NK-92 (cell line): ENCODE measurements around the gene CHST11.

Experiments
- DNase-seq: peaks from one replicate; lab custom pipeline; 2025; ENCODE audit not compliant: unreplicated experiment; lab: John Stamatoyannopoulos, UW

The CHST11 gene

DNA sequence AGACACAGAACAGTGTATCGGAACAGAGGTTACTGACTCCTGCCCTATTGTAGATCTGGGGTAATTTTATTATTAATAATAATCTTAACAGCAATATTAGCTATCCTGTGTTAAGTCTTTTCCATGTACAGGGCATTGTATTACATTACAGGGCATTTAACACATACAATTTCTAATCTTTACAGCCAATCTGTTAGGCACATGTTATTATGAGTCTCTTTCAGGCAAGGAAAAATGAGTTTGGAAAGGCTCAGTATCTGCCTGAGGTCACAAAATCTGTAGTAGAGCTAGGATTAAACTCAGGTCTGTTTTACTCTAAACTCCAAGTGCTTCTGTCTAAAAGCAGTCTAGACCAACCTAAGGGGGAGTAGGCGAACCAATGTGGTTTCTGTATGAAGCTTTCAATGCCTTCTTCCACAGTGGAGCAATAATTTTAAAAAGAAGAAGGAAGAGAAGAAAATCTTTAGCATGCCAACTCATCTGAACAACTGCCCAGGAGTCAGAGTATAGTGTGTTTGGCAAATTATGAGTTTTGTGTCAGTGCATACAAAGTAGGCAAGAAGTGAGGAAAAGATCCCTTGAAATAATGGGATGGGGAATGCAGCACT lies 192.6 kb downstream of the CHST11 start:
- no peak for DNase-seq

DNA sequence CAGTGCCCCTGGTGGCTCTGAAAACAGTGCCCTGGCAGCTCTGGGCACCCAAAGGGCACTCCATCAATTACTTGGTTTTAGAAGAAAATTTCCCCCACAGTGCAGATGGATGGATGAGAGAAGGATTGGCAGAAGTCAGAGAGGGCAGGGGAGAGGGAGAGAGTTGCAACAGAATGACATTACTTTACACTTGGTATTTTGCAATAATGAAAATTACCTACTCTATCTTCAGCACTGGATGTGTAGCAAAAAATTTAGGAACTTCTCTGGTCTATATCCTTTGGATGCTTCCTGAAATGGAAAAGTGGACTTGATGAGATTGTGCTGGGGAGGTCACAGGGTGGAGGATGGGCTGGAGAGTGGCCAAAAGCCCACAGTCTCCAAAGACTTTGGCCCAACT lies 193.2 kb downstream of the CHST11 start:
- DNase-seq, result no peak

DNA sequence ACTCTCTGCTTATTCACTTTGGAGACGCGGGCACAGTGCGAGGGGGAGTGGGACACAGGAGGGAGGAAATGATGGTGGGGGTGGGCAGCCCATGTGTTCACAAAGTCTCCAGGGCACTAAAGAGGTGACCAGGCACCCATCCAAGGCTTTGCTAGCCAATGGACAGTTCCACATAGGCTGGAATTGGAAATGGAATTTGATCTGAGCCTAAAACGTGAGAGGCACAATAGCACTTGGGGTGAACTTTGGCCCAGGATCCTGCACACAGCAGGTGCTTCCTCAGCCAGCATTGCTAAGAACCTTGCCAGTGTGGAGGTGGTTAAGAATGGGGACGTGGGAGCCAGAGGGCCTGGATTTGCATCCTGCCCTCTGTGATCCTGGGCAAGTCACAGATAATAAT lies 193.8 kb downstream of the CHST11 start:
- no peak for DNase-seq

DNA sequence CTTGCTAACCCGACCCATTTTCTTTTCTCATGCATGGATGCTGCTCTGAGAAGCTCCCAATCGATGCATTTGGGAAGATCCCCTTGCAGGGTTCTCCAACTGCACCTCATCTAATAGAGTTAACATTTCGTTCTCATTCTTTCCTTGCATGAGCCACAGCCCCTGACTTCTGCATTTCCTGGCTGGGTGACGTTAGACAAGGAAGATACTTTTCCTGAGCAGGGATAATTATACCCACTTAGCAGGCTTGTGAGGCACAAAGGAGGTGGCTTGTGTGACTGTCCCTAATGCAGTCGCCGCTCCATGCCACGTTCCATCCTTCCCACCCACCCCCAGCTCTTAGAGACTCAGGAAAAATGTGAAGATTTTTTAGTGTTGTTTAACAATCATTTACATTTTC lies 195.1 kb downstream of the CHST11 start:
- no peak for DNase-seq

DNA sequence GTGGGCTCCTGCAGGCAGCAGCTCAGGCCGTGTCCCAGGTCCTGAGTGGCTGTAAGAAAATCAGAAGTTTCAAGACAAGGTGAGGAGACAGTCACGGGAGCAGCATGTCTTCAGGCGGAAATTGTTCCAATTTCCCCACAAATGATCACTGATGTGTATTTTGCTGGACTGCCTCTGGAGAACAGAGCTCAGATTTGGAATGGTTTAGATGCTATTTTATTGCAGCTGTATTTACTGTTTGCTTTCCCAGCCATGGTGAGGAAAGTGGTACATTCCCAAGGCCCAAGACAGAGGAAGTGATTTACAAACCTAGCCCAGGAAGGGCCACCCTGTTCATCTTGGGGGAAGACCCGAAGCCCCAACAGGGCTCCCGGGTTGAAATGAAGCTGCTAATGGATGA lies 195.6 kb downstream of the CHST11 start:
- no peak for DNase-seq

DNA sequence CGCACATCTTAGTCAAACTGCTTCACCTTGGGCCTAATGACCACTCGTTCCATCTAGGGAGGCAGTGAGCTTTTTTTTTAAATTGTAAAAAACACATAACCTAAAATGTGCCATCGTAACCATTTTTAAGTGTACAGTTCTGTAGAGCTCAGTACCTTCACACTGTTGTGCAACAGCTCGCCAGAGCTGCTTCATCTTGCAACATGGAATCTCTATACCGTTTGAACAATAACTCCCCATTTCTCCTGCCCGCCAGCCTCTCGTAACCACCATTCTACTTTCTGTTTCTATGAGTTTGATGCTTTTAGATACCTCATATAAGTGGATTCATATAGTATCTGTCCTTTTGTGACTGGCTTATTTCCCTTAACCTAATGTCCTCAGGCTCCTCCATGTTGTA lies 196.2 kb downstream of the CHST11 start:
- DNase-seq, result no peak

DNA sequence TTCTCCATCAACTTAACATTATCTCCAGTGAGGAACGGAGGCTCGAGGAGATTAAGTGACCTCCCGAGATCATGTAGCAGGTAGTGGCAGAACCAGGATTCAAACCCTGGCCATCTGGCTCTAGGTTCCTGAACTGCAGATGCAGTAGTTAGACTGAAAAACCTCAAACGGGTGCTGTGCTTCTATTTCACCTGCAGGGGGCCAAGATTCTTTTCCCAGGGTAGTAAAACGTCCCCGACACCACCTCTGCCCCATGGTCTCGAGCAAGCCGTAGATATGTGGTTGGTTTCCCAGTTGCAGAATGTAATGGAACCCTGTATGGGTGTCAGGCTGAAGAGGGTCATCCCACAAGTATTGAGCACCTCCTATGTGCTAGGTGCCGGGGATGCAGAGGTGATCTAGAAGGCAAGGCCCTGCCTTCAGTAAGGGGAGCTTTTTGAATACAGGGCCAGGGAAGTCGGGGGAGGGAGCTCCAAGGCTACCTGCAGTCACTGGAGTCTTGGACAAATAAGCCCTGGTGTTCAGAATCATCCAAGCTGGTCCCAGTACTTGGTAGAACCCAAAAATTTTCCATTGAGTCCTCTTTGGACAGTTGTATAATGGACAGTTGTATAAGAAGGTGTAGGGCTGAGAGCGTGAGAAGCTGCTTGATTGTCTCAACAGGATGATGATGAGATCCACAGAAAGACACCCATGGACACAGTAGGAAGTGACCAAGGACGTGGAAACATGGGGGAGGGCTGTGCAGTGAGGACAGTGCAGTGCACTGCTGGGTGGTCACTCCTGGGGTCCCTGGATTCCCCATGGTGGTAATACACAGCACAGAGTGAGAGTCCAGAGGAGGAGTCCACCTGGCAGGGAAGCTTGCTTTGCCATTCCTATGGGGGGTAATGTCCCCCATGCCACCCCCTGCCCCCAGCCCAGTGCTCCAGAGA lies 197.2 kb downstream of the CHST11 start:
- no peak for DNase-seq

DNA sequence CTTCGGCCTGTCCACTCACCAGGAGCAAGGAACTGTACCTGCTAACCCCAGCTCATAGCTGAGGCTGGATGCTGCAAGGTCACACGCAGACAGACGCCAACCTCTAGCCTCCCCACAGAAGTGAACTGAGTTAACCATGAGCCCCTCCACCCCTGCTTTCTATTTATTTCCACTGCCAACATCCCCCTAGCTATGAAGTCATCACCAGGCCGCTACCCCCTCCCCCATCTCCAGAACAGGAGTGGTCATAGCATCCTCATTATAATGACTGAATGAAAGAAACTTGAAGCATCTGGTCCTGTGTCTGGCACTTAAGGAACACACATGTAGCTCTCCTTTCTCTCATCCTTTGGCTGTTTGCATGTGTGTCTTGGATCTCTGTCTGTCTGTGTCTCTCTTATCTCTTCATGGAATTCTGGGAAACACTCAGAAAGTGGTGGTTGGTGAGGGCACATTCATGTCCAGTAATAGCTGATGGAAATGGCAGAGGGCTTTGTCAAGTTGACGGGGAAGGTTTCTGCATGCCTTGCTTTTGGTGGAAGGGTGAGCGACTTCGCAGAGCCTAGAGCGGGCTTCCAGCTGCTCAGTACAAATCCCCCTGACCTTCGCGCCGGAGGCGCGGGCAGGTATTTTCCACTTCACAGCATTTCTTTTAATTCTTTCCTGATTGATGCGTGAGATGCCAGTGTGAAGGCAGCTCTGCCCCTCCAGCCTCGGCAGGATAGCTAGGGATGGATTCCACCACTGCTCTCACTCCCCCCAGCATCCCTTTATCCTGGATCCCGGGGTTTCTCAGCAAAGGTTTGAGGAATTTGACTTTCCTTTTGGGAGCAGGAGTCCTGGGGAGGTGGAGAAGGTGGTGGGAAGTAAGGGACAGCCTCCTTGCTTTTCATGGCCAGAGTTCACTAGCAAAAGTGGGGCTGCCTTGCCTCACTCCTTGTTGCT lies 198.2 kb downstream of the CHST11 start:
- DNase-seq, result no peak

DNA sequence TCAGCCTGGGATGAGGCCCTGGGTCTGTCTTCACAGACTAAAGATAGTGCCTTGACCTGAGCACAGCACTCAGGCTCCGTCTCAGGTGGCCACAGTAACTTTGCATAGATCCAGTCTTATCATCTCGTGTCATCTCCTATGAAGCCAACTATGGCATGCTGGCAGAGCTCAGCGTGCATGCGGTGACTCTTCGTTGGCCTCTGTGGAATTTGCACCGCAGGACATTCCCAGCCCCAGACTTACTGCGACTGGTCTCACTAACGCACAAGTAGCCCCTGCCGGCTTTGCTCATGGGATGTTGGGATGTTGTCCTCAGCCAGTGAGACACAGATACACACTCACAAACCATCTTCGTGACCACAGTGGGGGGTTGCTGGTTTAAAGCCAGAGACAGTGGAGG lies 199.6 kb downstream of the CHST11 start:
- DNase-seq, result no peak

DNA sequence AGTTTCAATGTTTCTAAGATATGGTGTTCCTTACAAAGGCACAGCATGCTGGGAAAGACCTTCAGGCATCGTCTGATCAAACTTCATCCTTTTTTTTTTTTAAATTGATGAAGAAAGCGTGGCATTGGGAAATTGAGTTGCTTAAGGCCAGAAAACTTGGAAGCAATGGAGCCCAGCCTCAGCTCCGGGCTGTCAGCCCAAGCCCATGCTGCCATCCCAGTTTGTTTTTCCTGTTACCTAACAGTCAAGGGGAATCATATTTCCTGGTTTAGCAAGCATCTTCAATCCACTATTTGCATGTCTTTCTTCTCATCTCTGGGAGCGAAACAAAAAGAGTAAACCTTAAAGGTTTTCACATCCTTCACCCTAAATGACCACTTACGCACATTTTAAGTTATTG lies 200.2 kb downstream of the CHST11 start:
- DNase-seq, result no peak

DNA sequence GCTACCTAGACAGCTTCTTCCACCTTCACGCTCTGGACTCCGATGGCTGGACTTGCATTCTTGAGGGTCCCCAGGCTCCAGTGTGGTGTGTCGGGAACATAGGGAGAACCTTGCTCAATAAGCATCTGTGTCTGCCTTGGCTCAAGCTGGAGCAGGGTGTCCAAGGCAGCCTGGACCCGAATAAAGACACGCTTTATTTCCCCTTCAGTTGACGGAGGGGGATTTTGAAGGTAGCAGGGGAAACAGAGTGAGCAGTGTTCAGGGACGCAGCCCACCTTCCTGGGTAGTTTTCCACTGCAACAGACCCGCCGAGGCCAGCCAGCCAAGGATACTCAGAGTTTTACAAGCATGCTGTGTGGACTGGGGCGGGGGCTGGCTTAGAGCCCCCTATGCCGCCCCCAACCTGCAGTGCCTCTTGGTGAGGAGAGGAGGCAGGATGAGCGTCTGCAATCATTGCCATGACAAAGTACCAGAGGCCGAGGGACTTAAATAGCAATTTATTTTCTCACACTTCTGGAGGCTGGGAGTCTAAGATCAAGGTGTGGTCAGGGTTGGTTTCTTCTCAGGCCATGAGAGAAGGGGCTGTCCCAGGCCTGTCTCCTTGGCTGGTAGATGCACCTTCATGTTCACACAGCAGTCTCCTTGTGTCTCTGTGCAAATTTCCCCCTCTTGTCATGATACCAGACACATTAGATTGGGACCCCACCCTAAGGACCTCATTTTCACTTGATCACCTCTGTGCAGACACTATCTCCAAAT lies 201.2 kb downstream of the CHST11 start:
- no peak for DNase-seq

DNA sequence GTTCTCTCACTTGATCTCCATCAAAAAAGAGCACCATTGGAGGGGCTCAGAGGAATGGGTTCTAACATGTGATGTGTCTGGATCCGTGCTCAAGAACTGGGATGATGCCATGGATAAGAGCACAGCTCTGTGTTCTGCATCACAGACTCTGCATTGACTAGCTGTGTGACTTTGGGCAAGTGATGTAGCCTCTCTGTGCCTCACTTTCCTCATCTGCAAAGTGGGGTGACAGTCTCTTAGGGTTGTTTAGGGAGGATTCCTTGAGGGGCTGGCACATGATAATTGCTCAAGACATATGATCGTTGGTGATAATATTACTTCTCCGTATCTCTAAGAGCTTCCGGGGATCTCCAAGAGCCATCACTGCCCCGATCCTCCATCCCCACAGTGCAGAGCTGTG lies 202.3 kb downstream of the CHST11 start:
- no peak for DNase-seq

DNA sequence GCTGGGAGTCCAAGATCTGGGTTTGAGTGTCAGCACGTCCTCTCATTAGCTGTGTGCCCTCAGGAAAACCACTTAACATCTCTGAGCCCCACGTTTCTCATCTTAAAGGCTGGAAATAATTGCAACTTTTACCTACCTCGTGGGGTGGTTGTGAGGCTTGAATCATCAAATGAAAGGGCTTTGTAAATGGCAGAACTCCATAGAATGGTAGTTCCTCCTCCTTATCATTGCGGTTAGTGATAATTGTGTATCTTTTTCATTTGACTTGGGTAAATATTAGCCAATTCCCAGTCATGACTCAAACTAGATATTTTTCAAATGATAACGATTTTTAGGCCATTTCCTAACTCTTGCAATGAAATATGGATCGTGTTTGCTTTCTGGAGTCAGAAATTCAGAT lies 205.5 kb downstream of the CHST11 start:
- DNase-seq, result no peak

DNA sequence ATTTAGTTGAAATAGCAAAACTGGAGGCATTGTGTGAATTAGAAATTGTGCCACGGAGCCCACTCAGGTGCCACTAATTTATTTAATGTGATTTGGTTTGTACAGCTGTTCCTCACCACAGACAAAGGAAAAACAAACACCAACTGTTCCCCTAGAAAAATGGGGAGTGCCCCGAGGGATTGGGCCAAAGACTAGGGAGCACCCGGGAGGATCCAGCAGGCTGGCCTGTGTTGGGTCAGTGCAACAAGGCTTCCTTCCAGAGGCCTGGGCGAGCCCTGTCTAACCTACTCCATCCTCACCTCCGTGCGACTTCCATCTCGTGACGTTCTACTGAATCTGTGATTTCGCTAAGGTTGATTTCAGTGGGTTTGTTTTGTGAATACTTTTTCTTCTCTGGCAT lies 206.2 kb downstream of the CHST11 start:
- DNase-seq, result no peak

DNA sequence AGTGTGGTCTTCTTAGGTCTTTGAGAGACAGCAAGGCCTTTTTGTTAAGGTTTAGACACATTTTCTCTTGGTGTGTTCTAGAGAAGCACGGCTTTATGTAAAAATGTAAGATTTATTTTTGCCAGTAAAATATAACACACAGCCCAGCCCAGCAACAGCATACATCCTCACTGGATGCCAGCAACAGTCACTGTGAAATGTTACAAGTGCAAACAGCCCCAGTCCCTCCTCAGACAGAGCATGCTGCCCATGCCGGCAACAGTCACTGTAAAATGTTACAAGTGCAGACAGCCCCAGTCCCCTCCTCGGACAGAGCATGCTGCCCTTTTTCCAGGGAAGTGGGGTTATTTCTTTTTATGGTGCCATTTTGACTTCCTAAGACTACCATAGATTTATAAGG lies 207.6 kb downstream of the CHST11 start:
- no peak for DNase-seq

DNA sequence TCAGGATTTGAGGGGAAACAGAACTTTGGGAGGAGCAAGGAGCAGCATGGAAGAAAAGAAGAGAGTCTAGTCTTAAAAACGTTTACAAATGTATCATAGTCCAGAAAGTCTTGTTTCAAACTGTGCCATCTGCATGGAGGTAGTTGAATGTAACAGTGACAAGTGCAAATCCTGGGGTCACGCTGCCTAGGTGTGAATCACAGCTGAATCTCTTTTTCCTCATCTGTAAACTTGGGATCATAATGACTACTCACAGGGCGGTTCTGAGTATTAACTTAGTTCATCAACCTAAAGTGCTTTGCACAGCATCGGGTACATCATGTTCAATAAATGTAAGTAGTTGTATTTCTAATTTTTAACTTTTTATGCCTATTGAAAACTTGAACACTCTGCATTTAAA lies 208.5 kb downstream of the CHST11 start:
- DNase-seq, result no peak

DNA sequence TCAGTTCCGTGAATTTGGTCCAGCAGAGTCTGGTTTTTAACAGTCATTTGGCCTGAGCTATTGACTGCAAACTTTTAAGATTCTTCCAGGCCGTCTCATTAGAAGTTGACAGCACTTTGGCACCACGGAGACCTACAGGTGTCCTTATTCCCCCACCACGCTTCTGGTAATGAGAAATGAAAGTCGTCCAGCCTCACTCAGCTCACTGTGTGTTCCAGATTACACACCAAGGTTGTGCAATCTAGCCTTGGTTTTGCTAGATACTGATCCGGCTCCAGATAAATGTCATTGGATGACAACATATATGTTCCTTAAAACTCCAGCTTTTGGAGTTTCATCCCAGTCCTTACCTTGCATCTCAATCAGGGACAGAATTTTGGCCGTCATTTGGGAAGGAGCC lies 210.4 kb downstream of the CHST11 start:
- no peak for DNase-seq

DNA sequence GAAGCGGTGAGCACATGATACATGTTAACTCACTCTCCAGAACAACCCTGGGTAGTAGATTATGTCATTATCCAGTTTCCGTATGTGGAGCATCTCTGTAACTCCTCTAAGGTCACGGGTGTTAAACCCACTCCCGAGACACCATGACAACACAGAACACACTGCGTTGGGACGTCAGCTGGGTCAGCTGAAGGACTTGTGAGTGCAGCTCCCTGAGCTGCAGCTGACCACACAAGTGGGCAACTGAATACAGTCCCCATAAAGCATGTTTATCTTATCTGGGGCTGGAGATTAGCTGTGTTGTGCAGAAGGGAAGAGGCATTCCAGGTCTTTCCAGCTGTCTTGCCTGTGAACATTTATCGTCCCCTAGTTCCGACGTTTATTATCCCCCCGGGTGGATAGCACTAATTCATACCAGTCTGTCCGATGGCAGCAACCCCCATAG lies 211.5 kb downstream of the CHST11 start:
- DNase-seq, result no peak

DNA sequence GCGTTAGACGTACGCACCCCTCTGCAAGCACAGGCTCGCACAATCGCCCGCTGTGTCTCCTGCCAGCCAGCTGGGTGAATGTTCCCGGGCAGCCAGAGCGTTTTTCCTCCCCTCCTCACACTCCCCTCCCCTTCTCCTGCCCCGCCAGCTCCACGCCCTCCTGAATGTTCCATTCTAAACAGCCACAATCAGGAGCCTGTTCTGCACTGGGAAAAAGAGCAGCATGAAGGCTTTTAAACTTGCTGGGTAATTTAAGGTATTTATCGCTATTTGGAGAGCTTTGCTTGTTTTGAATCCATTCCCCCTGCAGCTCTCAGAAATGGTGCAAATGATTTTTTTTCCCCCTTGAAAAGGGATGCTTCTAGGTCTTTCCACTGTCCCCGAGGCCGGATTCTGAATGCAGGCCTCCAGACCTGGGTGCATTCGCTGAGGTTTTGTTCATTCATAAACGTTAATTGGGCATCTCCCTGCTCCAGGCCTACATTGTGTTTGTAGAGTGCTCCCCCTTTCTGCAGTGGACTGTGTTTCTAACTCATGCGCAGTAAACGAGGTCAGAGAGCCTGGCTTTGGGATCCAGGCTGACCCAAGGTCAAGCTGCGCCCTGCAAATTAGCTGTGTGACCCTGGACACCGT lies 212.5 kb downstream of the CHST11 start:
- DNase-seq, result no peak

DNA sequence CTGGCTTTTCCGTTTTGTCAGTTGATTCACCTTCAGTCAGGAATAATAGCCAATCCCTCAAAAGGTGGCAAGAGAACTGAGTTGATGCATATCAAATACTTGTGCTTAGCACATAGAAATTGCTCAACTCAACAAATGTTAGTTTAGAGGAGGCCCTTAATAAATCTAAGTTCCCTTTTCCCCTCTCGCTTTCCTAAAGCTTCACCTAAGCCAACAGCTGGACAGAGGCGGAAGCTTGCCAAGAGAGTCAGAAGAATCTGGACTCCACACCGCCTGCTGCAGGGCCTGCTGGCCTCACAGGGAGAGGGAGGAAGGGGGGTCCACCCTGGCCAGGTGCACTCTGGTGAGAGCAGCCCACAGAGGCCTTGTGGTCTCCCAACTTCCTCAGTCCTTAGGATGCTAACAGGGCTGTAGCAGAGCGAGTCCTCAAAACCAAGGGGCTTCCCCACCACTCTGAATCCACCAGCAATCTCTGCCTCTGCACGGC lies 213.1 kb downstream of the CHST11 start:
- DNase-seq, result no peak
